Pancreas (tissue), 10 donors: ENCODE data around the gene AP4E1. TPM values are rescaled to one million over a fixed set of nuclear protein-coding genes. Genes with fewer than 3 reads are reported as not detected.
A peak's percentile ranks its signal among the peaks of the same experiment; 100 is the strongest.

Experiments
- ATAC-seq, 4 donors: fragments of 200-7000 bp; cut with Tn5 transposase; one replicate each; pipeline versions ENCODE4 v1.8.0 to v1.9.1; 2020; ENCODE audit warnings: mild to moderate bottlenecking in 4 of 4, moderate library complexity in 4 of 4
- DNase-seq, 6 donors: peaks; one replicate each; pipeline ENCODE4 v3.0.0-alpha.2; 2020
- FAIRE-seq: peaks from 2 replicates; lab custom pipeline; 2012; peaks lifted over from hg19 to GRCh38; lab: Jason Lieb, UNC
- H3K27ac ChIP-seq, 4 donors: fragments of 200-600 bp; sonication (generic); 1 replicate in 3 of 4; 2 replicates in 1 of 4; pipeline versions ENCODE4 v1.5.0 to v1.8.0; 2020
- H3K27me3 ChIP-seq, 4 donors: fragments of 200-600 bp; one replicate each; pipeline ENCODE4 v1.8.0; 2021
- H3K36me3 ChIP-seq, 3 donors: fragments of 200-600 bp; sonication (generic) in 1 of 3; one replicate each; pipeline versions ENCODE4 v1.5.0 to v1.8.0; 2020 to 2021
- H3K4me1 ChIP-seq, 3 donors: fragments of 200-600 bp; one replicate each; pipeline ENCODE4 v1.8.0; 2021
- H3K4me3 ChIP-seq, 4 donors: fragments of 200-600 bp; sonication (generic) in 2 of 4; one replicate each; pipeline versions ENCODE4 v1.5.0 to v1.8.0; 2020 to 2021
- H3K9me3 ChIP-seq, 4 donors: fragments of 200-600 bp; one replicate each; pipeline ENCODE4 v1.8.0; 2021
- WGBS, 2 donors: extraction: QIAGEN DNeasy Blood & Tissue Kit; methylation state at CpG; one replicate each; pipeline ENCODE4 v1.1.7; 2013; 5-methylcytosine and 5-hydroxymethylcytosine counted together
- intact Hi-C, 3 donors: fragments of 100-400 bp; cut with DNase I; formaldehyde crosslinking; loops; one replicate each; pipeline versions ENCODE4 v1.11.1 to v1.14.2; 2022
- polyA plus RNA-seq, 2 donors: library from polyadenylated mRNA; stranded (reverse); fragments of 200-250 nt; gene quantifications; one replicate each; pipeline ENCODE4 v1.2.3, GENCODE V29; 2013
- total RNA-seq, 6 donors: library from RNA; stranded (reverse); fragmentation: NEBNext Ultra II Directional in 4 of 6; extraction: Animal tissue kit (Norgen Biotek cat#: 25700) in 4 of 6; gene quantifications; one replicate each; pipeline versions ENCODE4 v1.2.1 to v1.2.4, GENCODE V29; 2021 to 2023
- TF ChIP-seq, protein P1 (sequence below), 4 donors: fragments of 200-600 bp; sonication (generic) in 3 of 4; IDR thresholded peaks; one replicate each; pipeline versions ENCODE4 v1.5.0 to v1.8.0; 2021; ENCODE audit warnings: antibody characterized with exemption in 4 of 4
- donor health status: healthy with polysubstance abuse.
- donor health status: DM: no; HTN: no; CAD: no; lungs with moderate emphysema.
- donor health status: DM: no; HTN: no; CAD: no.
- donor health status: control.
- donor health status: control.
- donor health status: Bipolar disorder and iron deficiency.
- donor health status: DM: yes; HTN: yes; CAD: no.
- donor health status: DM: no; HTN: no; CAD: no.
- donor health status: DM: no; HTN: no; CAD: no.
- donor health status: DM: yes; HTN: yes; CAD: no.

The AP4E1 gene
- total and polyA plus RNA-seq, 8 donors = 1.1 to 4.8 (median 2.4) TPM

DNA sequence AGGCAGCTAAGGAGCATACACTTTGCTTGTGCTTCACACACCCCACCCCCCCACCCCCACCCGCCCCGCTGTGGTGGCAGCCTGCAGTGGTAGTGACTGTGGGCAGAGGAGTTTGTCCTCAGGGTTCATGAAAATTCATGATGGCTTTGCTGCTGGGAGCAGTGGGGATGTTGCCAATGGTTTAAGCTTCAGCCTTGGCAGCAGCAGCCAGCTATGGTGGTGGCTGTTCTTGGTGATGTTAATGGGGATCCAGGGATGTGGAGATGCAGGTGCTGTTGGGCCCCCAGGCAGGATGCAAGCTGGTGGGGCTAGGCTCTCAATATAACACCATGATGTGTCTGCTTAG is 130.5 kb downstream of the AP4E1 start:
- FAIRE-seq = no peak
- TF ChIP-seq, protein P1, sequence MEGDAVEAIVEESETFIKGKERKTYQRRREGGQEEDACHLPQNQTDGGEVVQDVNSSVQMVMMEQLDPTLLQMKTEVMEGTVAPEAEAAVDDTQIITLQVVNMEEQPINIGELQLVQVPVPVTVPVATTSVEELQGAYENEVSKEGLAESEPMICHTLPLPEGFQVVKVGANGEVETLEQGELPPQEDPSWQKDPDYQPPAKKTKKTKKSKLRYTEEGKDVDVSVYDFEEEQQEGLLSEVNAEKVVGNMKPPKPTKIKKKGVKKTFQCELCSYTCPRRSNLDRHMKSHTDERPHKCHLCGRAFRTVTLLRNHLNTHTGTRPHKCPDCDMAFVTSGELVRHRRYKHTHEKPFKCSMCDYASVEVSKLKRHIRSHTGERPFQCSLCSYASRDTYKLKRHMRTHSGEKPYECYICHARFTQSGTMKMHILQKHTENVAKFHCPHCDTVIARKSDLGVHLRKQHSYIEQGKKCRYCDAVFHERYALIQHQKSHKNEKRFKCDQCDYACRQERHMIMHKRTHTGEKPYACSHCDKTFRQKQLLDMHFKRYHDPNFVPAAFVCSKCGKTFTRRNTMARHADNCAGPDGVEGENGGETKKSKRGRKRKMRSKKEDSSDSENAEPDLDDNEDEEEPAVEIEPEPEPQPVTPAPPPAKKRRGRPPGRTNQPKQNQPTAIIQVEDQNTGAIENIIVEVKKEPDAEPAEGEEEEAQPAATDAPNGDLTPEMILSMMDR (IDR thresholded peaks at IDR 0.05) = no peak
- H3K9me3 ChIP-seq = no peaks in the 10 kb centered on the region
- WGBS, 2 donors = 95 to 100% methylated on average over 2 of the region's 2 CpGs
- no peak for ATAC-seq
- H3K4me3 ChIP-seq = no peak overlapping the region
- H3K36me3 ChIP-seq = no peaks in the 10 kb centered on the region
- no peak overlapping the region for H3K27ac ChIP-seq
- H3K4me1 ChIP-seq = no peaks in the 10 kb centered on the region
- H3K27me3 ChIP-seq = no peaks in the 10 kb centered on the region
- intact Hi-C loops = no loop called here
- DNase-seq = no peak

DNA sequence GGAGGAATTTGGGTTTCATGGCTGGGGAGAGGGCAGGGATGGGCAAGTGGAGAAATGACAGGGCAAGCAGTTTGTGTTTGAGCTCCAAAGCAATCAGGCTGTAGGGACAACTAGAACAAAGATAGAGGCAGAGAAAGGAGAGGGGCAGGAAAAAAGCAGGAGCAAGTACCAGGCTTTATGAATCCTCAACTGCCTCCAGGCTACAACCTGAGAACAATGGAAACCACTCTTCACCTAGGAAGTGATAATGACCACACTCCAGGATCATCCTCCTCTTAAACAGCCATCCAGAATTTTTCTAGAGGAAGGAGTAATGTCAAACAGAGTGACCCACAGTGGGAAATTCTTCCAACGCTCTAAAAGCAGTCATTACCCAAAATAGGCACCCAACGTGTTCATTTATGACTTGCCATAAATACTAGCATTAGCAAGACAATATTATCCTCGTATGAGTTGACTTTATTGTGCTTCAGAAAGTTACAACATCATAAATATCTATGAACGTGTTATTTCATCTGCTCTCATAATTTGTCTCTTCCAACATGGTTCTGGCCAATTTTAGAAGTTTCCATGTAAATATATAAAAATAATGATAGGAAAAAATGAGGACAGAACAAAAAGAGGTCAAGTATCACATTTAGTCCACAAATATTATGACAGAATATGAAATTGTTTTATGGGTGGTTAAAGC is 135.7 kb downstream of the AP4E1 start:
- FAIRE-seq (peak; percentile 43), ATAC-seq (no peak), DNase-seq (no peak)
- no peaks in the 10 kb centered on the region for H3K27me3 ChIP-seq
- H3K4me1 ChIP-seq = peaks cover 9 to 14% (median 10%) of the 10 kb centered on the region in 3 donors
- no peaks in the 10 kb centered on the region for H3K36me3 ChIP-seq
- TF ChIP-seq, protein P1 (IDR thresholded peaks at IDR 0.05) = no peak
- H3K9me3 ChIP-seq = no peaks in the 10 kb centered on the region
- intact Hi-C loops = no loop called here
- 70 to 74% methylated on average over 4 of the region's 4 CpGs for WGBS, 2 donors
- H3K4me3 ChIP-seq = no peak overlapping the region
- H3K27ac ChIP-seq = no peak overlapping the region

DNA sequence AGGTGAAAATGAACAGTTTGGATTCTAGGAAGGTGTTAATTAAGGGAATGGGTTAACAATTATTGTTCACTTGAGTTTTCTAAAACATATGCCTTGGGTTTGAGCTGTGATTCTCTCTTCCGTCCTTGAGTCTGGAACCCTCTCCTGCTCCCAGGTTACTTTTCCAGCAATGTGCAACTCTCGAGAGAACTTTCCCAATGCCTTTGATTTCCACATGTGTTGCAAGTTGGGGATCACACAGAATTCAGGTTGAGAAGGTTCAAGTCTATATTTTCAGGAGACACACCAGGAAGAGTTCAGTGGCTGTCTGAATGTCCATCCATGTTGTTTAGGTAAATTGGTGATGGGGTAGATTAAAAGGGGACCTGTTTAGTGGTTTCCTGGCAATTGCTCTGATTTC is 137.5 kb downstream of the AP4E1 start:
- no peaks in the 10 kb centered on the region for H3K27me3 ChIP-seq
- FAIRE-seq = no peak
- H3K4me1 ChIP-seq = peaks cover 9 to 14% (median 10%) of the 10 kb centered on the region in 3 donors
- H3K36me3 ChIP-seq = no peaks in the 10 kb centered on the region
- intact Hi-C loops = no loop called here
- no peak overlapping the region for H3K27ac ChIP-seq
- TF ChIP-seq, protein P1 (IDR thresholded peaks at IDR 0.05) = no peak
- H3K9me3 ChIP-seq = no peaks in the 10 kb centered on the region
- no peak for ATAC-seq
- no peak for DNase-seq
- 89 to 92% methylated on average over 2 of the region's 2 CpGs for WGBS, 2 donors
- no peak overlapping the region for H3K4me3 ChIP-seq

DNA sequence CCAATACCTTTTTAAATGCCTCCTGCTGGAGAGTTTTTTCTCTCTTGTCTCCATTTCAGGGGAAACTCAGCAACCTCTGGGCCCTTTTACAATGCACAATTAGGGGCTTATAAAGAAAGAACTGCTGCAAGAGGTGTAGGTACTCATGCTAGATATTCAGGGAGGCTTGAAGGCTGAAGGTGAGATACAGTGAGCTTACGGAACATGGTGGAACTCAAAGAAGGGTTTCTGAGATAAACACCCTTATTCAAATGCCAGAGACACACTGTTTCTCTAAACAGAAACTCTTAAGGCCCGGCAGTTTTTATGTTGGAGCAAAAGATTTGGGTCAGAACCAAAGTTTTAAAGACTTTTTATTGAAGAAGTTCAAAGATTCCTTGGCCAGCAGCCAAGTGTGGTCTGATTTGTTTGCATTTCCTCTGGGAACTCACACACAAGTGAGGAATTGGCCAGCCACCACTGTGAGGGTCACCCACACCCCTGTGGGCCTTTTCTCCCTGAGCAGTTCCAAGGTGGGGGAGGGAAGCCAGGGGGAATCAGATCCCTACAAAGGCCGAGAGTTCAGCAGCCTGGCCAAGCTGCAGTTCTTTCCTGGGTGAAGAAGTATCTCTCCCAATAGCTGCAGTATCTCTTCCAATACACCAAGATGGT is 138.4 kb downstream of the AP4E1 start:
- H3K9me3 ChIP-seq = no peaks in the 10 kb centered on the region
- no peaks in the 10 kb centered on the region for H3K36me3 ChIP-seq
- DNase-seq = peak in 4 of 6 donors; percentile 29 to 40 (median 36)
- WGBS, 2 donors = 19% methylated on average over 3 of the region's 3 CpGs
- H3K4me1 ChIP-seq = peaks cover 9 to 14% (median 10%) of the 10 kb centered on the region in 3 donors
- TF ChIP-seq, protein P1 (IDR thresholded peaks at IDR 0.05) = no peak
- H3K4me3 ChIP-seq = no peak overlapping the region
- H3K27ac ChIP-seq = peak overlapping the region in 1 of 4 donors; percentile 8
- intact Hi-C loops = no loop called here
- no peak for FAIRE-seq
- ATAC-seq = peak in 3 of 4 donors; percentile 53 to 84 (median 71)
- H3K27me3 ChIP-seq = no peaks in the 10 kb centered on the region

DNA sequence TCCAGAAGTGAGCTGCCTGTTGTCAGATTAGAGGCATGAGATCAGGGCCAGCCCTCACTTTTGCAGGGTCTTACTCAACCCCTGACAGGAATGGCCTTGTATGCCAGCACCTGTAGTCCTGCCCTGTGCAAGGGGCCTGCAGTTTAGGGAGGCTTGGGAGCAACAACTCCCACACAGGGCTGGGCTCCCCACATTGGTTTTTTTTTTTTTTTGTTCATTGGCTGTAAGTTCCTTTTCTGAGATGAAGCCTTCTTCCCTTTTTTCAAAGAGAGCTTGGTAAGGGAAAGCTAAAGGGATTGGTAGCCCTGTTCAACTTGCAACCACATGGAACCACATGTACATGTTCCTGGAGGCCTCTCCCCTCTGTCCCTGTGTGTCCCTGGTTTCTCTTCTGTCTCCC is 139.8 kb downstream of the AP4E1 start:
- DNase-seq = no peak
- intact Hi-C loops = no loop called here
- H3K36me3 ChIP-seq = no peaks in the 10 kb centered on the region
- H3K4me1 ChIP-seq = peaks cover 9 to 14% (median 10%) of the 10 kb centered on the region in 3 donors
- H3K27me3 ChIP-seq = no peaks in the 10 kb centered on the region
- no peak overlapping the region for H3K27ac ChIP-seq
- TF ChIP-seq, protein P1 (IDR thresholded peaks at IDR 0.05) = no peak
- FAIRE-seq = no peak
- H3K4me3 ChIP-seq = no peak overlapping the region
- no peaks in the 10 kb centered on the region for H3K9me3 ChIP-seq
- ATAC-seq = peak in 1 of 4 donors; percentile 38
